Colonic mucosa (tissue), 4 donors: ENCODE measurements around the gene NID1. TPM values are rescaled to one million over a fixed set of nuclear protein-coding genes. Genes with fewer than 3 reads are reported as not detected.

Experiments used
- DNase-seq: peaks from one replicate; pipeline ENCODE4 v3.0.0-alpha.2; 2020
- H3K27ac ChIP-seq: fragments of 200-600 bp; one replicate; pipeline ENCODE4 v1.8.0; 2021
- H3K27me3 ChIP-seq: fragments of 200-600 bp; one replicate; pipeline ENCODE4 v1.8.0; 2021
- H3K36me3 ChIP-seq: fragments of 200-600 bp; one replicate; pipeline ENCODE4 v1.8.0; 2021
- H3K4me1 ChIP-seq: fragments of 200-600 bp; one replicate; pipeline ENCODE4 v1.8.0; 2021; ENCODE audit warnings: mild to moderate bottlenecking
- H3K4me3 ChIP-seq: fragments of 200-600 bp; one replicate; pipeline ENCODE4 v1.8.0; 2021
- H3K9ac ChIP-seq, 2 donors: one replicate each; pipeline ENCODE4 v1.7.0; 2013; ENCODE audit warnings: control low read depth in 2 of 2, low read depth in 2 of 2, low read length in 2 of 2
- H3K9me3 ChIP-seq: fragments of 200-600 bp; one replicate; pipeline ENCODE4 v1.8.0; 2021
- CTCF ChIP-seq: fragments of 200-600 bp; IDR thresholded peaks from one replicate; pipeline ENCODE4 v1.8.0; 2022; ENCODE audit warnings: antibody characterized with exemption, mild to moderate bottlenecking
- intact Hi-C: fragments of 100-400 bp; cut with DNase I; formaldehyde crosslinking; loops from one replicate; pipeline ENCODE4 v1.14.1; 2022
- total RNA-seq, 2 donors: library from RNA; stranded (reverse); fragmentation: NEBNext Ultra II Directional in 1 of 2; extraction: Animal tissue kit (Norgen Biotek cat#: 25700) in 1 of 2; gene quantifications; one replicate each; pipeline ENCODE4 v1.2.1, GENCODE V29; 2021
- donor health status: healthy.
- donor health status: DM: no; HTN: no; CAD: no.
- donor health status: DM: no; HTN: no; CAD: no.

NID1 gene
- total RNA-seq, 2 donors from 2014 or later: 8.8 to 25.5 TPM

- H3K9me3 ChIP-seq: no peaks in the 10 kb centered on the region
- H3K9ac ChIP-seq: no peak overlapping the region
- intact Hi-C loops: no loop called here
- no peak for TF ChIP-seq CTCF
- no peak for DNase-seq
- no peaks in the 10 kb centered on the region for H3K36me3 ChIP-seq
- no peaks in the 10 kb centered on the region for H3K27me3 ChIP-seq
- H3K4me1 ChIP-seq: no peaks in the 10 kb centered on the region
- no peak overlapping the region for H3K4me3 ChIP-seq
- no peak overlapping the region for H3K27ac ChIP-seq
Measured at GRCh38 chr1:236045771-236046170, 19.1 kb downstream of the NID1 start.

- H3K4me1 ChIP-seq: no peaks in the 10 kb centered on the region
- no peaks in the 10 kb centered on the region for H3K27me3 ChIP-seq
- H3K27ac ChIP-seq: no peak overlapping the region
- no peak for DNase-seq
- no peak overlapping the region for H3K4me3 ChIP-seq
- intact Hi-C loops: no loop called here
- no peaks in the 10 kb centered on the region for H3K9me3 ChIP-seq
- no peak overlapping the region for H3K9ac ChIP-seq
- H3K36me3 ChIP-seq: no peaks in the 10 kb centered on the region
- no peak for TF ChIP-seq CTCF
Measured at GRCh38 chr1:236044341-236044740, 20.5 kb downstream of the NID1 start.

- intact Hi-C loops: no loop called here
- Histone ChIP-seq H3K9ac (no peak overlapping the region), H3K36me3 (no peaks in the 10 kb centered on the region), H3K4me3 (no peak overlapping the region), H3K27ac (no peak overlapping the region), H3K27me3 (no peaks in the 10 kb centered on the region), H3K4me1 (no peaks in the 10 kb centered on the region), H3K9me3 (no peaks in the 10 kb centered on the region)
- no peak for DNase-seq
- TF ChIP-seq CTCF: no peak
Measured at GRCh38 chr1:236041631-236042618, 23.0 kb downstream of the NID1 start.

- intact Hi-C loops: no loop called here
- DNase-seq: no peak
- Histone ChIP-seq H3K36me3 (no peaks in the 10 kb centered on the region), H3K9ac (no peak overlapping the region), H3K4me3 (no peak overlapping the region), H3K27ac (peak overlapping the region; percentile 15), H3K9me3 (no peaks in the 10 kb centered on the region), H3K27me3 (no peaks in the 10 kb centered on the region), H3K4me1 (no peaks in the 10 kb centered on the region)
- no peak for TF ChIP-seq CTCF
Measured at GRCh38 chr1:236039740-236040685, 24.9 kb downstream of the NID1 start.

- intact Hi-C loops: no loop called here
- Histone ChIP-seq H3K27me3 (no peaks in the 10 kb centered on the region), H3K36me3 (no peaks in the 10 kb centered on the region), H3K4me1 (no peaks in the 10 kb centered on the region), H3K9ac (no peak overlapping the region), H3K9me3 (no peaks in the 10 kb centered on the region), H3K4me3 (no peak overlapping the region), H3K27ac (no peak overlapping the region)
- no peak for TF ChIP-seq CTCF
- no peak for DNase-seq
Measured at GRCh38 chr1:236038034-236038433, 26.9 kb downstream of the NID1 start.
